Natural killer cell (primary cell): ENCODE measurements around the gene SND1. TPM values are rescaled to one million over a fixed set of nuclear protein-coding genes. Genes with fewer than 3 reads are reported as not detected.

Source experiments
- ATAC-seq, 3 donors: fragments of 150-1000 bp in 2 of 3; fragments of 200-7000 bp in 1 of 3; cut with Tn5 transposase; 1 replicate in 1 of 3; 2 replicates in 2 of 3; pipeline ENCODE4 v1.10.0; 2021; ENCODE audit warnings: mild to moderate bottlenecking in 2 of 3, moderate library complexity in 2 of 3
- DNase-seq, 2 donors: peaks; one replicate each; pipeline versions ENCODE4 v3.0.0 to v3.0.0-alpha.2; 2013 to 2021; ENCODE audit warnings: mixed read lengths in 1 of 2
- H3K27ac ChIP-seq: one replicate; pipeline ENCODE4 v1.5.1; 2013; ENCODE audit warnings: mild to moderate bottlenecking, low read length
- H3K27me3 ChIP-seq: one replicate; pipeline ENCODE4 v1.6.1; 2013; ENCODE audit warnings: low read length; ENCODE audit not compliant: control insufficient read depth, insufficient read depth
- H3K36me3 ChIP-seq: one replicate; pipeline ENCODE4 v1.6.1; 2013; ENCODE audit warnings: low read length; ENCODE audit not compliant: control insufficient read depth, insufficient read depth
- H3K4me1 ChIP-seq: one replicate; pipeline ENCODE4 v1.6.1; 2013; ENCODE audit warnings: low read length; ENCODE audit not compliant: control insufficient read depth, insufficient read depth
- H3K4me3 ChIP-seq: one replicate; pipeline ENCODE4 v1.5.1; 2013; ENCODE audit warnings: low read length
- H3K9me3 ChIP-seq: one replicate; pipeline ENCODE4 v1.6.1; 2013; ENCODE audit warnings: low read length; ENCODE audit not compliant: control insufficient read depth, insufficient read depth
- H3K27ac Mint-ChIP-seq, 2 donors: one replicate each; pipeline ENCODE4 v1.8.0; 2022; ENCODE audit warnings: mild to moderate bottlenecking in 2 of 2, mixed read lengths in 2 of 2, moderate library complexity in 1 of 2
- H3K27me3 Mint-ChIP-seq, 2 donors: one replicate each; pipeline ENCODE4 v1.8.0; 2022; ENCODE audit warnings: low read depth in 2 of 2, mixed read lengths in 2 of 2
- H3K36me3 Mint-ChIP-seq: one replicate; pipeline ENCODE4 v1.8.0; 2022; ENCODE audit warnings: mixed read lengths
- H3K4me1 Mint-ChIP-seq, 2 donors: one replicate each; pipeline ENCODE4 v1.8.0; 2022; ENCODE audit warnings: mixed read lengths in 2 of 2
- H3K4me3 Mint-ChIP-seq: one replicate; pipeline ENCODE4 v1.8.0; 2022; ENCODE audit warnings: mild to moderate bottlenecking, moderate library complexity, mixed read lengths
- H3K9me3 Mint-ChIP-seq, 2 donors: one replicate each; pipeline ENCODE4 v1.8.0; 2022; ENCODE audit warnings: mixed read lengths in 2 of 2
- WGBS: methylation state at CpG from one replicate; pipeline ENCODE4 v1.1.7; 2013; ENCODE audit warnings: missing lambda C conversion rate; ENCODE audit not compliant: insufficient coverage; 5-methylcytosine and 5-hydroxymethylcytosine counted together
- intact Hi-C: fragments of 100-400 bp; cut with micrococcal nuclease; formaldehyde crosslinking; loops from one replicate; pipeline ENCODE4 v1.14.2; 2022
- total RNA-seq, 4 donors: library from RNA; stranded (reverse); fragments of 120-200 nt in 1 of 4; gene quantifications; one replicate each; pipeline versions ENCODE4 v1.2.3 to v1.2.4, GENCODE V29; 2013 to 2022
- TF ChIP-seq, protein P1 (sequence below): fragments of 200-600 bp; IDR thresholded peaks from one replicate; pipeline ENCODE4 v1.8.0; 2022; ENCODE audit warnings: antibody characterized with exemption

The SND1 gene
- total RNA-seq, 3 donors from 2014 or later (not counting 1 experiment from before 2014, with no cell fraction given): 149 to 188 (median 149) TPM

DNA sequence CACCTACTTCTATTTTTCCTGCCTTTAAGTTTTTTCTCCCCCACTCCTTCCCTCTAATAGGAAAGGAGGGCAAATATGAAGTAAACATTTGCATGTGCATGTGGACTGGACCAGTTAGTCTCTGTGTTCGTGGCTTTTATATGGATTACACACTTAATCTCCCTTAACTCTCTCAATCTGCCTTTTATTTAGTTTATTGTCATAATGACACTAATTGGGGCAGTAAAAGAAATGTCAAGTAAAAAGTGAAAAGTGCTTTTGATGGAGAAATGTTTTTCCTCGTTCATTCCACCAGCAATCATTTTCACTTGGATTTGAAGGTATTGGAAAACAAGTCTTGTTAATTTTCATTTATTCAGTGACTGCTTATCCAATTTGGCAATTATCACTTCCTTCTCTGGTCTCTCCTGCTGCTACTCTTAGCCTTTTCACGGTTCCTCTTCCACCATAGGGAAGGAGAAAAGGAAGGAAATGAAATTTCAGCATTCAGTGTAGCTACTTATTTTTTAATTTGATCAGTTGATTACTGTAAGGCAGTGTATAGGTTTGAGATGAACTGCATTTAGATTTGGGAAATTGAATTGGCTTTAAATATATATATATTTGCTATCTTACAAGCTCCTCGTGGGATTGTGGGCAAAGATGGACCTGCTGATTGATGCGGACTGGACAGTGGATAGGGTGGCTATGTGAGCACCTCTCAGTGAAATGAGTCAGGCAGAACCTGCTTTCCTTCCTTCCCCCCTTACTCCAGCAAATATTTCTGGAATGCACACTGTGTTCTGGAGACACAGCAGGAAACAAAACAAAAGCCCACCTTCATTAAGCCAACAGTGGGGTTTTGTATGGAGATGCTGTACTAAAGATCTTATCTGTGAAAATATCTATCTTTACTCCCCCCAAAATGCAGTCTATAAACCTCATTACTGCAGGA is 301.7 kb downstream of the SND1 start:
- WGBS: 80% methylated on average over 2 of the region's 5 CpGs
- Histone ChIP-seq H3K36me3 (peaks cover 2% of the 10 kb centered on the region), H3K4me1 (no peaks in the 10 kb centered on the region), H3K9me3 (no peaks in the 10 kb centered on the region), H3K27ac (no peak overlapping the region), H3K27me3 (no peaks in the 10 kb centered on the region), H3K4me3 (no peak overlapping the region)
- H3K9me3 Mint-ChIP-seq: no peaks in the 10 kb centered on the region
- H3K36me3 Mint-ChIP-seq: no peaks in the 10 kb centered on the region
- TF ChIP-seq, protein P1, sequence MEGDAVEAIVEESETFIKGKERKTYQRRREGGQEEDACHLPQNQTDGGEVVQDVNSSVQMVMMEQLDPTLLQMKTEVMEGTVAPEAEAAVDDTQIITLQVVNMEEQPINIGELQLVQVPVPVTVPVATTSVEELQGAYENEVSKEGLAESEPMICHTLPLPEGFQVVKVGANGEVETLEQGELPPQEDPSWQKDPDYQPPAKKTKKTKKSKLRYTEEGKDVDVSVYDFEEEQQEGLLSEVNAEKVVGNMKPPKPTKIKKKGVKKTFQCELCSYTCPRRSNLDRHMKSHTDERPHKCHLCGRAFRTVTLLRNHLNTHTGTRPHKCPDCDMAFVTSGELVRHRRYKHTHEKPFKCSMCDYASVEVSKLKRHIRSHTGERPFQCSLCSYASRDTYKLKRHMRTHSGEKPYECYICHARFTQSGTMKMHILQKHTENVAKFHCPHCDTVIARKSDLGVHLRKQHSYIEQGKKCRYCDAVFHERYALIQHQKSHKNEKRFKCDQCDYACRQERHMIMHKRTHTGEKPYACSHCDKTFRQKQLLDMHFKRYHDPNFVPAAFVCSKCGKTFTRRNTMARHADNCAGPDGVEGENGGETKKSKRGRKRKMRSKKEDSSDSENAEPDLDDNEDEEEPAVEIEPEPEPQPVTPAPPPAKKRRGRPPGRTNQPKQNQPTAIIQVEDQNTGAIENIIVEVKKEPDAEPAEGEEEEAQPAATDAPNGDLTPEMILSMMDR: no peak
- H3K27me3 Mint-ChIP-seq: no peaks in the 10 kb centered on the region
- H3K4me1 Mint-ChIP-seq: no peaks in the 10 kb centered on the region
- ATAC-seq: no peak
- intact Hi-C loops: no loop called here
- no peak overlapping the region for H3K4me3 Mint-ChIP-seq
- DNase-seq: no peak
- H3K27ac Mint-ChIP-seq: no peak overlapping the region

DNA sequence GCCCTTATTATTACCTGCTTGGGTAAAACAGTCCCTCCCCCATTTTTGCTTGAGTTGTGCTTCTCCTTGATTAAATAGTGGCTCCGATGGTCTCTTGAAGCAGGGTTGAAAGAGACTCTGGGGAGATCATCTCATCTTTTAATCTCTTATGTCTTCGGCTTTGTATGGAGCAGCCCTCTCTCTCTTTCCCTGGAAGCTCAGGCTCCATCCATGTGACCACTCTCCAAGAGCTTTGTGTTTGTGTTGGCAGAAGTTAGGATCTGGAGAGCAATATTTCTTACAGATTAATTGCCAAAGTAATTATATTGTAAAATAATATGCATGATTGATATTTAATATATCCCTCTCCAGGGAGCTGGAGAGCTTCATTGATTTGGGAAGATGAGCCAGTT is 302.4 kb downstream of the SND1 start:
- Histone ChIP-seq H3K9me3 (no peaks in the 10 kb centered on the region), H3K27me3 (no peaks in the 10 kb centered on the region), H3K4me1 (no peaks in the 10 kb centered on the region), H3K36me3 (no peaks in the 10 kb centered on the region), H3K27ac (no peak overlapping the region), H3K4me3 (no peak overlapping the region)
- TF ChIP-seq, protein P1: no peak
- no peaks in the 10 kb centered on the region for H3K36me3 Mint-ChIP-seq
- no peak overlapping the region for H3K27ac Mint-ChIP-seq
- WGBS: 100% methylated on average over 1 of the region's 2 CpGs
- H3K27me3 Mint-ChIP-seq: no peaks in the 10 kb centered on the region
- ATAC-seq: no peak
- no peak for DNase-seq
- H3K4me3 Mint-ChIP-seq: no peak overlapping the region
- H3K4me1 Mint-ChIP-seq: peaks cover 0 to 2% of the 10 kb centered on the region in 2 donors
- no peaks in the 10 kb centered on the region for H3K9me3 Mint-ChIP-seq
- intact Hi-C loops: no loop called here

DNA sequence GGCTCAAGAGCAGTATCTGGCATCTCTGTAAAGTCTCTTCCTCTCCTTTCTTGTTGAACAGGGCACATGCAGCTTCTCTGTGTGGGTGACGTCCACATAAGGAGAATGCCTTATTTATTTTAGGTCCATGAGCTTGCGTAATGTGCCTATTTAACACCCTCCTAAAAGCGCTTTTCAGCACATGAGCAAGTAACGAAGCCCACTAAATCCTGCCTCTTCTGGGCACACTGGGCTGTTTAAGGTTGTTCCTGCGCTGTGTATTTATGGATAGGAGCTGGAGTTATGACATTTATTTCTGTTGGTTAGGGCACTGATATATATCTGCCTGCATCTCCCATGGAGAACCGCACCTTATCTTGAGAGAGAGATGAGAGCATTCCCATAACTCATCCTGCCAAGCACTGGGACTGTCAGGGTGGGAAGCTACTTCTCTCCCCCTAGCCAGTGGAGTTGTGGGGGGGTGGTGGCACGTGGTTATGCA is 303.1 kb downstream of the SND1 start:
- Histone ChIP-seq H3K9me3 (no peaks in the 10 kb centered on the region), H3K4me1 (no peaks in the 10 kb centered on the region), H3K27me3 (no peaks in the 10 kb centered on the region), H3K27ac (no peak overlapping the region), H3K36me3 (no peaks in the 10 kb centered on the region), H3K4me3 (no peak overlapping the region)
- intact Hi-C loops: no loop called here
- TF ChIP-seq, protein P1: no peak
- Mint-ChIP-seq H3K9me3 (no peaks in the 10 kb centered on the region), H3K27me3 (no peaks in the 10 kb centered on the region), H3K27ac (no peak overlapping the region), H3K4me3 (no peak overlapping the region), H3K4me1 (peaks cover 0 to 10% of the 10 kb centered on the region in 2 donors), H3K36me3 (no peaks in the 10 kb centered on the region)
- WGBS: 90% methylated on average over 6 of the region's 7 CpGs
- ATAC-seq (no peak), DNase-seq (no peak)
